WTC11 (cell line): ENCODE results near the gene DNAJB8. TPM values are rescaled to one million over a fixed set of nuclear protein-coding genes. Genes with fewer than 3 reads are reported as not detected.

Experiments
- ATAC-seq: fragments of 200-7000 bp; cut with Tn5 transposase; 2 replicates; pipeline ENCODE4 v1.10.0; 2021; ENCODE audit warnings: mild to moderate bottlenecking, moderate library complexity
- CTCF ChIA-PET: fragments of 300-600 bp; sonication (Branson Sonifier 250); formaldehyde crosslinking; loops from one replicate; lab custom pipeline; 2021; ENCODE audit warnings: antibody characterized with exemption; lab: Charles Lee
- POLR2A ChIA-PET: fragments of 350-600 bp; sonication (Branson Sonifier 250); formaldehyde crosslinking; loops from one replicate; lab custom pipeline; 2021; ENCODE audit warnings: antibody characterized with exemption; lab: Charles Lee
- DNase-seq: peaks from one replicate; pipeline ENCODE4 v3.0.0; 2021; ENCODE audit warnings: low spot score
- H3K27ac Mint-ChIP-seq: 2 replicates; pipeline ENCODE4 v1.8.0; 2021; ENCODE audit warnings: mixed read lengths
- H3K27me3 Mint-ChIP-seq: 2 replicates; pipeline ENCODE4 v1.8.0; 2021; ENCODE audit warnings: low read depth, mild to moderate bottlenecking, moderate library complexity, mixed read lengths
- H3K36me3 Mint-ChIP-seq: 2 replicates; pipeline ENCODE4 v1.8.0; 2021; ENCODE audit warnings: mixed read lengths
- H3K4me1 Mint-ChIP-seq: 2 replicates; pipeline ENCODE4 v1.8.0; 2022; ENCODE audit warnings: mixed read lengths
- H3K4me3 Mint-ChIP-seq: 2 replicates; pipeline ENCODE4 v1.8.0; 2021; ENCODE audit warnings: mild to moderate bottlenecking, moderate library complexity, mixed read lengths
- H3K9me3 Mint-ChIP-seq: 2 replicates; pipeline ENCODE4 v1.8.0; 2021; ENCODE audit warnings: mixed read lengths
- AFF4 ChIP-seq: sonication (generic); formaldehyde crosslinking; IDR thresholded peaks from 2 replicates; pipeline ENCODE4 v1.8.1; 2023; ENCODE audit warnings: mild to moderate bottlenecking, missing genetic modification reagents, borderline replicate concordance
- ATF3 ChIP-seq: sonication (generic); formaldehyde crosslinking; conservative IDR thresholded peaks from 2 replicates; pipeline ENCODE4 v1.8.1; 2022; ENCODE audit warnings: mild to moderate bottlenecking, missing genetic modification reagents
- CBFB ChIP-seq: sonication (generic); formaldehyde crosslinking; IDR thresholded peaks from 2 replicates; pipeline ENCODE4 v1.8.1; 2022; ENCODE audit warnings: mild to moderate bottlenecking, low read depth, missing genetic modification reagents
- CTCF ChIP-seq: fragments of 200-600 bp; IDR thresholded peaks from 2 replicates; pipeline ENCODE4 v1.8.0; 2022; ENCODE audit warnings: antibody characterized with exemption
- EMX1 ChIP-seq: fragments of 250-450 bp; sonication (Bioruptor Pico); IDR thresholded peaks from 2 replicates; pipeline ENCODE4 v1.8.0; 2021; ENCODE audit warnings: mild to moderate bottlenecking
- NFYB ChIP-seq: sonication (generic); formaldehyde crosslinking; conservative IDR thresholded peaks from 2 replicates; pipeline ENCODE4 v1.8.0; 2022; ENCODE audit warnings: low read depth, missing genetic modification reagents
- NR2C2 ChIP-seq: sonication (generic); formaldehyde crosslinking; IDR thresholded peaks from 2 replicates; pipeline ENCODE4 v1.8.0; 2022; ENCODE audit warnings: mild to moderate bottlenecking, missing genetic modification reagents
- OVOL2 ChIP-seq: fragments of 250-450 bp; sonication (Bioruptor Pico); IDR thresholded peaks from 2 replicates; pipeline ENCODE4 v1.9.0; 2021; ENCODE audit warnings: mild to moderate bottlenecking, borderline replicate concordance
- RELA ChIP-seq: sonication (generic); formaldehyde crosslinking; IDR thresholded peaks from 2 replicates; pipeline ENCODE4 v1.8.1; 2022; ENCODE audit warnings: missing genetic modification reagents, mild to moderate bottlenecking, borderline replicate concordance
- SMAD3 ChIP-seq: sonication (generic); formaldehyde crosslinking; IDR thresholded peaks from 2 replicates; pipeline ENCODE4 v1.8.0; 2022; ENCODE audit warnings: missing genetic modification reagents, mild to moderate bottlenecking, borderline replicate concordance
- SOX15 ChIP-seq: fragments of 250-450 bp; sonication (Bioruptor Pico); IDR thresholded peaks from 2 replicates; pipeline ENCODE4 v1.9.0; 2021; ENCODE audit warnings: mild to moderate bottlenecking
- SP1 ChIP-seq: sonication (generic); formaldehyde crosslinking; conservative IDR thresholded peaks from 2 replicates; pipeline ENCODE4 v1.8.1; 2022; ENCODE audit warnings: missing genetic modification reagents
- TEAD1 ChIP-seq: sonication (generic); formaldehyde crosslinking; IDR thresholded peaks from 2 replicates; pipeline ENCODE4 v1.8.0; 2022; ENCODE audit warnings: mild to moderate bottlenecking, missing genetic modification reagents
- TP53 ChIP-seq: sonication (generic); formaldehyde crosslinking; IDR thresholded peaks from 2 replicates; pipeline ENCODE4 v1.8.1; 2023; ENCODE audit warnings: mild to moderate bottlenecking, missing genetic modification reagents
- ZMAT4 ChIP-seq: fragments of 250-450 bp; sonication (Bioruptor Pico); IDR thresholded peaks from 2 replicates; pipeline ENCODE4 v1.9.0; 2021; ENCODE audit warnings: mild to moderate bottlenecking
- ZNF121 ChIP-seq: sonication (generic); formaldehyde crosslinking; IDR thresholded peaks from 2 replicates; pipeline ENCODE4 v1.8.0; 2023; ENCODE audit warnings: missing genetic modification reagents
- ZNF232 ChIP-seq: sonication (generic); formaldehyde crosslinking; IDR thresholded peaks from 2 replicates; pipeline ENCODE4 v1.8.0; 2022; ENCODE audit warnings: mild to moderate bottlenecking, missing genetic modification reagents
- ZNF396 ChIP-seq: fragments of 250-450 bp; sonication (Bioruptor Pico); IDR thresholded peaks from 2 replicates; pipeline ENCODE4 v1.8.0; 2021; ENCODE audit warnings: mild to moderate bottlenecking, moderate library complexity, borderline replicate concordance
- ZNF416 ChIP-seq: fragments of 250-450 bp; sonication (Bioruptor Pico); IDR thresholded peaks from 2 replicates; pipeline ENCODE4 v1.9.0; 2021; ENCODE audit warnings: mild to moderate bottlenecking, inconsistent platforms
- total RNA-seq: library from RNA; stranded (reverse); gene quantifications from 3 replicates; pipeline ENCODE4 v1.2.3, GENCODE V29; 2021

DNAJB8 gene
- total RNA-seq, 1 experiment from 2014 or later = not detected

GRCh38 chr3:128472449-128473179, 5.9 kb upstream of the DNAJB8 start:
- CTCF ChIA-PET = interaction anchor here (1.6 kb wide), 1 partner anchor 14 kb away, joined by 5 read pairs; no protein-coding TSS in a partner anchor

GRCh38 chr3:128471720-128472119, 5.0 kb upstream of the DNAJB8 start:
- Mint-ChIP-seq H3K4me1 (peaks cover 22% of the 10 kb centered on the region), H3K36me3 (no peaks in the 10 kb centered on the region), H3K27me3 (peaks cover 70% of the 10 kb centered on the region), H3K9me3 (no peaks in the 10 kb centered on the region), H3K4me3 (no peak overlapping the region), H3K27ac (no peak overlapping the region)
- POLR2A ChIA-PET = no interaction called here
- DNase-seq (no peak), ATAC-seq (no peak)
- CTCF ChIA-PET = no interaction called here
- no peak for TF ChIP-seq EMX1 (CRISPR knock-in tag)
- no peak for TF ChIP-seq SP1 (CRISPR knock-in tag)
- no peak for TF ChIP-seq ZNF396 (CRISPR knock-in tag)
- TF ChIP-seq ATF3 = no peak
- no peak for TF ChIP-seq ZNF232 (CRISPR knock-in tag)
- TF ChIP-seq ZNF121 (CRISPR knock-in tag) = no peak
- TF ChIP-seq ZMAT4 = no peak
- TF ChIP-seq ZNF416 (CRISPR knock-in tag) = no peak
- TF ChIP-seq CTCF = no peak
- no peak for TF ChIP-seq TEAD1 (CRISPR knock-in tag)
- TF ChIP-seq TP53 (CRISPR knock-in tag) = no peak
- no peak for TF ChIP-seq CBFB
- no peak for TF ChIP-seq RELA (CRISPR knock-in tag)
- no peak for TF ChIP-seq AFF4 (CRISPR knock-in tag)
- TF ChIP-seq SMAD3 (CRISPR knock-in tag) = no peak
- TF ChIP-seq NFYB (CRISPR knock-in tag) = no peak

More at GRCh38 chr3:128472449-128473179, 5.9 kb upstream of the DNAJB8 start:
- ATAC-seq (no peak), DNase-seq (no peak)
- Mint-ChIP-seq H3K4me1 (peaks cover 22% of the 10 kb centered on the region), H3K36me3 (no peaks in the 10 kb centered on the region), H3K27ac (no peak overlapping the region), H3K27me3 (peaks cover 72% of the 10 kb centered on the region), H3K4me3 (no peak overlapping the region), H3K9me3 (no peaks in the 10 kb centered on the region)
- TF ChIP-seq SOX15 (no peak), CTCF (no peak), NR2C2 (CRISPR knock-in tag) (no peak), OVOL2 (CRISPR knock-in tag) (no peak)
- POLR2A ChIA-PET = no interaction called here
